ENCODE measurements around the gene AUH.
"Not testable (repeated sequence)": the region's sequence is repeated elsewhere in the genome, so short reads cannot be mapped to it uniquely, and the experiment has no call there.

The AUH gene

DNA sequence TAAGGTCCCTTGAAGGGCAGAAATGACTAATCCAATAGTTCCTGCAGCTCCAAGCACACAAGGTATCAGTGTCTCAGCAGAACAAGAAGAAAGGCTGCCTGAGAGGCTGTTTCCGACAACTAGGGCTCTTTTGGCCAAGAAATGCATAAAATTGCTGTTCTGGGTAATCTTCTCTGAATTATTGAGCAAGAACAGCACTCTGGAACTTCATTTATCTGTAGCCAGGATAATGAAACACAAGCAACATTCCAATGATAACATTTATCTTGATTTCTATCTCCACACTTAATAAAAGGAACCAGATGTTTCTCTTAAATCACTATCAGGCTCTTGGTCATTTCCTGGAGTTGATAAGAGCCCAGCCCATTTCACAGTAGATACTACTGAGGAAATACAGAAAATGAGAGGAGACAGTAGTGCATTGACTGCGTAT lies 17.0 kb upstream of the AUH start:
- peak in 1 of 5 experiments; percentile 24 for DNase-seq

DNA sequence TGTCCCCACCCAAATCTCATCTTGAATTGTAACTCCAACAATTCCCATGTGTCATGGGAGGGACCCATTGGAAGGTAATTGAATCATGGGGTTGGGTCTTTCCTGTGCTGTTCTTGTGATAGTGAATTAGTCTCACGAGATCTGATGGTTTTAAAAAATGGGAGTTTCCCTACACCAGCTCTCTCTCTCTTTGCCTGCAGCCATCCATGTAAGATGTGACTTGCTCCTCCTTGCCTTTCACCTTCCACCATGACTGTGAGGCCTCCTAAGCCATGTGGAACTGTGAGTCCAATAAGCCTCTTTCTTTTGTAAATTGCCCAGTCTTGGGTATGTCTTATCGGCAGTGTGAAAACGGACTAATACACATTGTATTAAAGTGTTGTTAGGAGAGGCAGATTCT lies 16.3 kb upstream of the AUH start:
- DNase-seq, result not testable (repeated sequence)

DNA sequence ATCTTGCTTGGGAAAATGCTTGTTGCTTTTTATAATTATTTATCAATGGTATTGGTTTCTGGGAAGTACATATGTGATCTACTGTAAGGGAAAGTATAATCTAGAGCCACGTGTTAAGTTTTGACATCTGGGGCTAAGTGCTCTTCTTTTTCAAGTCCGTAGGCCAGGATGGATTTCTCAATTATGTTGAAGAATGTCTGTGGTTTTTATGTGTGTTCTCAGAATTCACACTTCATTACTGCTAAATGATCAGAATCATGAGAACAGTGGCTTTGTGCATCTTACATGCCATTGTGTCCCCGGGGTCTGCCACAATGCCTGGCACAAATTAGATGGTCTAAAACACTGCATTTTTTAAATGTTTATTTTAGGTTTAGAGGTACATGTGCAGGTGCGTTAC lies 14.5 kb upstream of the AUH start:
- DNase-seq, result peak in 1 of 5 experiments; percentile 82

DNA sequence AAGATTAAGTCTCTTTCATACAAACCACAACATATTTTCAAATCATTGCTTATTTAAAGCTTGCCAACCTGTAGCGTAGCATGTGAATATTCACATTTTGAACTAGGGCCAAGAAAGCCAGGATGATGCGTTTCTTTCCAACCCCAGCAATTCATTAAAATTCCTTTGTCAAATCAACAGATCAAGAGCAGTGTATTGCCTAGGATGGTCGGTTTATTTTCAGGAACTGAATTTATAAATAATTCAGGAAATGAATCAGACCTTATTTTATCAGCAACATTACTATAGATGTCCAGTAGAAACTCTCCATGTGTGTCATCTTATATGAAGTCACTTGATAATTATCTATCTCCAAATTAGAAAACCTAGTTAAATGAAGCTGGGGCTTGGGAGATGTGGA lies 13.2 kb upstream of the AUH start:
- no peak for DNase-seq

DNA sequence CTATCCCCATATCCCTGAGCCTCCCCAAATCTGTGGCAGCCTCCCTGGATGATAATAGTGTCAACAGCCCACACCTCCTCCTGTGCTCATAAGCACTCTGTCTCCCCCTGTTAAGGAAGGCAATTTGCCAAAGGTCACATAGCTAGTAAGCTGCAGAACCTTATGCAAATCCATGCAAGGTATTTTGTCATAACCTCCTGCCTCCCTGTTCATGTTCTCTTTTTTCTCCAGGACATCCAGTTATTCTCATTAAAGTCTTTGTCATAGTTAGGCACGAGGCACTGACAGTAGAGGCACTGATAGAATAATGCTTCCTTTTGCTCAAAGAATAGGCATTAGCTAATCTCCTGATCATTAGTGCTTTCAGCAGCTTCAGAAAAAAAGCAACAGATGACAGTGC lies 10.2 kb upstream of the AUH start:
- DNase-seq, result no peak

DNA sequence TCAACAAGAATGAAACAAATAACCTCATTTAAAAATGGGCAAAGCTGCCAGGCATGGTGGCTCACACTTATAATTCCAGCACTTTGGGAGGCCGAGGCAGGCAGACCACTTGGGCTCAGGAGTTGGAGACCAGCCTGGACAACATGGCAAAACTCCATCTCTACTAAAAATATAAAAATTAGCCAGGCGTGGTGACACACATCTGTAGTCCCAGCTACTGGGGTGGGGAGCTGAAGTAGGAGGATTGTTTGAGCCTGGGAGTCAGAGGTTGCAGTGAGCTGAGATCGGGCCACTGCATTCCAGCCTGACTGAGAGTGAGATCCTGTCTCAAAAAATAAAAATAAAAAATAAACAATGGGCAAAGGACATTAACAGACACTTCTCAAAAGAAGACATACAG lies 8.3 kb upstream of the AUH start:
- not testable (repeated sequence) for DNase-seq

DNA sequence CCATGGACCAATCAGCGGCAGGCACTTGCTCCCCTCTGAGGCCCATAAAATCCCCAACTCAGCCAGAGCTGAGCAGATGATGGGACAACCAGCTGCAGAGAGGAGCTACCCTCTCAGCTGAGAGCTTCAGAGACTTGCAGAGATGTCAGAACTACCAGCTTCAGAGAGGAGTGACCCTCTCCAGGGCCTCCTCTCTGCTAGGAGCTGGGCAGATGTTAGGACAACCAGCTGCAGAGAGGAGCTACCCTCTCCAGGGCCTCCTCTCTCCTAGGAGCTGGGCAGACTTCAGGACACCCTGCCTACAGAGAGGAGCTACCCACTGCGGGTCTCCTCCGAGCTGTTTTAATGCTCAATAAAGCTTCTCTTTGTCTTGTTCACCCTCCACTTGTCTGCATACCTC lies 3.0 kb upstream of the AUH start:
- DNase-seq, result no peak

DNA sequence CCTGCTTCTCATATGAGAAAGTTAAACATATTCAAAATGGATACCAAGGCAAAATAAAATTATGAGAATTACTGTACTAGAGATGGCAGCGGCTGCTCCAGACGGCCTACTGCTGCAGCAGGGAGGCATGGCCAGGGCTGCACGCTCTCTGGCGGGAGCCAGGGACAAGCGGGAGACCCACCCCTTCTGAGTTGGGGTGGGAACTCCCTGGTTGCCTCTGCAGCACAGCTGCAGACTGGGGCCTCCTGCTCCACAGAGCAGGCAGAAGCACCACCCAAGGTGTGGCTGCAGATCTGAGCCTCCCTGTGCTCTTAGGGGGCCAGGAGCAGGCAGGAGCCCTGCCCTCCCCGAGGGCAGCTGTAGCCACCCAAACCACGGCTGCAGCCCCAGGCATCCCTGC lies 2.3 kb upstream of the AUH start:
- DNase-seq, result no peak

DNA sequence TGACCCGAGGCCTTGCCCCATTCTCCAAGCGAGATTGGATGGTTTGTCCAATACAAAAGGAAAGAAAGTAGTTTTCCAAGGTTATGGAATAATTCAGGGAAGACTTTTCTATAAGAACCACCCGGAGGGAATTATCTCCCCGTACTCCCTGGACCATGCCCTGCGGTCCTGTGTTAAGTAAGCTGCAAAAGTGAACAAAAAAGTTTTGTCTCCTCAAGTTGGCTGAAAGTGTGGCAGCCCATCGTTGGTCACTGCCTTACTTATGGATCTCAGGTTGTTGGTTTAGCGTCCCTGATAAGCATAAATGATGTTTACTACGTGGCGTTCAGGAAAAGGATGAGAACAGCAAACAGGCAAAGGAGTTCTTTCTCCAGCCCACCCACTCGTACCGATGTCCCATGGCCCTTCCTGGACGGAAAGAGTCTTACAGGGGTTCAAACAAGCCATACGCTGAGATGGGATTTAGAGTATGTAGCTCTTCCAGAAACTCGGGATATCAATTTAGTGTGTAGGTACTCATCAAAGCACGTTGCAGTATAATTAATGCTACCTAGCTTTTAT lies 413 bp upstream of the AUH start:
- DNase-seq, result no peak

DNA sequence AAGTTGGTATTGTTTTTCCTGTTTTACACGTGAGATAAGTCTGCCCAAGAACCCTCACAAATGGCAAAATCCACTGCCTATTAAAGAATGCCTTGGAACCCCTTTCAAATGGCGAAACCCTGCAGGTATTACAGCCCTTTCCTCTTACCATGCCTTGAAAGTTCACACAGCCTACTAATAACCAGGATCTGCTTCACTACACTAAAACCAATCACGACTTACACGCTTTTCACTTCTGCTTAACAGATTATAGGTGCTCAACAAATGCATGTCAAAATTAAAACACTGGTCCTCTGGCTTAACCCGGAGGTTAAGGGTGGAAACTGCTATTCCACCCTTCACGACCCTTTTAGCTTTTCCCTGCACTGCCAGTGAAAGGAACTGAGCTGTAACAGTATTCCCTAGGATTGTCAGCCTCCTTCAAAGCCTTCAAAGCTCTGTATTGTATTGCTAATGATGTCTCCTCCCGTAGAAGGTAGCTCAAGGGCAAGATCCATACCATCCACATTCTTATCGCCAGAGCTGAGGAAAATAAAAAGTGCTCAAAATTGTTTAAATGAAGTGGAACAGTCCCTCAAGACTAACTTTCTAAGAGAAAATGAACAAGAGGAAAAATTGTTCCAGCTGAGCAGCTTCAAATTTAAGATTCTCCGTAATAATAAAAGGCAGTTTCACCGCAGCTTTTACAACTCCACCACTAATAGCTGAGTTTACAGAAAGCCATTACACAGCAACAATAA lies 997 bp downstream of the AUH start:
- no peak for DNase-seq

DNA sequence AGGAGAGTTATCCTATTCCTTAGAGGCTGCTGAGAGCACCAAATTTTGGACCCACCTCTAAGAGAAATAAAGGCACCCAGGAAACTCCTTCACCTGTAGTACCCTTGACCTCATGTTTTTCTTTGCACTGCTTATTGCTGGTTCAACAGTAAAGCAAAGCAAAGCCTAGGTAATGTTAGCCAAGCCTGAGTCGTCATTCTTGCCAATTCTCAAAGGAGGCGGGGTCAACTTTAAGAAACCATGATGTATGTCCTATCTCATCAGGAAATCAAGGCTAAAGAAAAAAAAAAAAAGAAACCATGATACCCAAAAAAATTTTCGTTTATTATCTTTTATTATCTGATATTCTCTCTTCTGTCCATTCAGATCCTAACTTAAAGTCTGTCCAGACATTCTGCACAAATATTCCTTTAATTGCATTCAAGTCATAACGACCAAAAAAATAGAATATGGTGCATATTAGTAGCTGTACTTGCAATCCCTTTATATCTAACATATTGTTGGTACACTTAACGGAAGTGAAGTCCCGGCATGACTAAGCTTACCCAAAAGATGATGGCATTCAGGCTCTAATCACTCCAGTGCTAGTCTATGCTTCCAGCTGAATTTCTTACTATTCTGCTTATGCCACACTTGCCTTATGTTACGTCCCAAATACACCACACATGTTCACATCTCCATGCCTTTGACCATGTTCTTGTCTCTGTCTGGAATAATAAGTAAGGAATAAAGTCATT lies 1.8 kb downstream of the AUH start:
- peak in 1 of 5 experiments; percentile 90 for DNase-seq

DNA sequence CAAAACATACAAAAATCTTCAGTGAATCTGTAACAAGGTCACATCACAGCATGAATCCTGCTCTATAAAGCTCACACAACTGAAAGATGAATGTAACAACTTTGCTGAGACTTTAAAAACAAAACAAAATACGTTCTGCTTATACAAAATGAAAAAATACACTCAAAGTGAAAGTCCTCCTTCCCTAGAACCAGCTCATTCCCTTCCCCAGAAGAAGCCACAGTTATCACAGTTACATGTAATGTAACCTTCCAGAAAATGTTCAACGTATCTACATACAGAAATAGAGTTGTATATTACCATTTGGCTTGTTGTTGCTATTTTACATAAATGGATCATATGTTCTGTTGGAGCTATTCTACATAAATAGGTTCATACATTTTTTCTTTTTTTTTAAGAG lies 2.6 kb downstream of the AUH start:
- peak in 1 of 5 experiments; percentile 88 for DNase-seq

DNA sequence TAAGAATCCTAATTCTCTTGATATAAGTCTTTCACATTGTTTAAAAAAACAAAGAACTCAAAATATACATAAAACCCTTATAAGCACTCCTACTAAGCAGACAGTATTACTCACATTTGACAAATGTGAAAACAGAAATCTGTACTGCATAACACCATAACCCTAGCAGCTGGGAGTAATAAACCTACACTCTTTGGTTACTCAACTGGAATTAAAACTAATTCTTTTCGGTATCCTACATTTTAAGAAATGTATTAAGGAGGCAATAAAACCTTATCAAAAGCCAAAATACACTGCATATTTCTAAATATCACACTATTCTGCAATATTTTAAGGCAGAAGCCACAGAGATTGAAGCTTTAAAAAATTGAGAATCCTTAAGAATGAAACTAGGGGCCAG lies 6.8 kb downstream of the AUH start:
- DNase-seq, result no peak

DNA sequence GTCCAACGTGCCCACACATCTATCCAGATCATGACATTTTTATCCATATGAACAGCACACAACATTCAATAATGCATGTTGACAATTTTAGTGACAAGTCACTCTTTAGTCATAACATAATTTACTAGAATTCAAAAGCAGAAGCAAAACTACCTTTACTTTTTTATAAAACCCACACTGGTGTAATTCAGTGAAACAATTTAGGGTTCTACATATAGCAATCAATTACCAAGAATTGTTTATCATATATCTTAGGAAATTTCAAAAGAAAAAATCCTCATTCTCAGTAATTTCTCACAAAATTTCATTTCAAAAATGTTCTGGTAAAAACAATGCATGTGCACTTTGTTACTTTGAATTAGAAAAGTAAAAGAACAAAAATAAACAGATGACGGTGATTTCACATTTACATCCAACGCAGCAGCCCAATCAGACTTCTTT lies 12.6 kb downstream of the AUH start:
- DNase-seq, result peak in 1 of 5 experiments; percentile 86

DNA sequence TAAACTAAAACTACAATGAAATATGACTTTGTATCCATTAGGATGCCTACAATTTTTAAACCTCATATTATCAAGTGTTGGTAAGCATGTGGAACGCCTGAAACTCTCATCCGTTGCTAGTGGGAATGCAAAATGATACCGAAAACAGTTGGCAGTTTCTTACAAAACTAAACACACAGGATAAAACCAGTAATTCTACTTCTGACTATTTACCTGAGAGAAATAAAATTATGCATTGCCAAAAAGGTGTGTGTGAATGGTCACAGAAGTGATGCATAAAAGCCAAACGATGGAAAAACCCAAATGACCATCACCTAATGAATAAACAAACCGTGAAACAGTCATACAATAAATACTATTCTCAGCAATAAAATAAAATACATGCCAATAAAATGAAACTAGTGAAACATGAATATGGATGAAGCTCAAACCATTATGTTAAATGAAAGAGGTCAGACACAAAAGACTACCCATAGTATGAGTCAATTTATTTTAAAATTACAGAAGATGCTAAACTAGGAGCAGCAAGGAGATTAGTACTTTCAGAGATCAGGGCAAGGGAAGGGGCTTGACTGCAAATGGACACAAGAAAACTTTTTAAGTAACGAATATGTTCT lies 13.4 kb downstream of the AUH start:
- peak in 1 of 5 experiments; percentile 72 for DNase-seq

DNA sequence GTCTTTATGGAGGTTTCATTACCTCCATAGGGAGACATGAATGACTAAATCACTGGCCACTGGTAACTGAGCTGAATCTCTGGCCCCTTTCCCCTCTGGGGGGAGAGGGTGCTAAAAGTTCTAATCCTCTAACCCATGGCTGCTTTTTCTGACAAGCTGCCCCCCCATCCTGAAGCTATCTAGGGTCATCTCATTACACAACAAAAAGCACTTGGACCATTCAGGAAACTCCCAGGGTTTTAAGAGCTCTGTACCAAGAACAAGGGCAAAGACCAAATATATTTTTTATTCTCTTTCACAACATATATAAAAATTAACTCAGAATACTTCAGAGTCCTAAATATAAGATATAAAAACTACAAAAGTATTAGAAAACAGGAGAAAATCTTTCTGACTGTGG lies 14.3 kb downstream of the AUH start:
- no peak for DNase-seq

DNA sequence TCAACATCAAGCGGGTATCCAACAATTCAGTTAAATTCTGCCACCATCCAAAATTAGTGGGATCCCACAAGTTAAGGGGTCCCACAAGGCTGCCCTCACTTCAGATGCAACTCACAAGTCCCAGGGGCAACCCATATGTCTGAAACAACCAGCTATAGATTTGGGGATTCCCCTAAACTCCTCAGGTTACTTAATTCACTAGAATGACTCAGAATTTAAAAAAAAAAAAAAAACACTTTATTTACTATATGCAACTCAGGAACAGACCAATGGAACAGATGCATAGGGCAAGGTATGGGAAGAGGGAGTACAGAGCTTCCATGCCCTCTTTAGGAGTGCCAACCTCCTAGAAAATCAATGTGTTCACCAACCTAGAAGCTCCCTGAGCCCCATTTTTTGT lies 15.1 kb downstream of the AUH start:
- DNase-seq, result peak in 1 of 5 experiments; percentile 75

DNA sequence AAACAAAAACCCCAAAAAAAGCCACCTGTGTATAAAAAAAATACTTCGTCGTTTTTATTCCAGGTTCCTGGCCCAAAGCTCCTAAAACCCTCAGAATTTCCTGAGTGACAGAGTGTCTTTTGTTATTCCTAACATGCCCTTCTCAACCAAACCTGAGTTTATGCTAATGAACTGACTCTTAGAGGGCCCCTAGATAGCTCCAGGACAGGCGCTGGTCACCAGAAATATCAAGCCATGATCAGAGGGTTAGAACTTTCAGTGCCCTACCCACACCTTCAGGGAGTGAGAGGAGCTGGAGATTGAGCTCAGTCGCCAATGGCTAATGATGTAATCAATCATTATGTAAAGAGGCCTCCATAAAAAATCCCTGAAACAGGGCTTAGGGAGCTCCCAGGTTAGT lies 15.7 kb downstream of the AUH start:
- DNase-seq, result no peak

DNA sequence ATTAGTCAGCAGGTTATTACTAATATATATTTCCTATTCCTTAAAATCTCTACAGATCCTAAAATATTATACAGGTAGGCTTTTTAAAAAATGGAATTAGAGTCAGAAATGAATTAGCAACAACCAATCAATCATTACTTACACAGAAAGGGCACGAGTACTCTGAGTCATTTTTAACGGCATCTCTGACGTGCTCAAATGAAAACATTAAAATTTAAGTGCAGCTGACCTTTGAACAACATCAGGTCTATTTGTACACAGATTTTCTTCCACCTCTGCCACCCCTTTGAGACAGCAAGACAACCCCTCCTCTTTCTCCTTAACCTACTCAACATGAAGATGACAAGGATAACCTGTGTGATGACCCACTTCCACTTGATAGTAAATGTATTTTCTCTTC lies 19.1 kb downstream of the AUH start:
- no peak for DNase-seq

DNA sequence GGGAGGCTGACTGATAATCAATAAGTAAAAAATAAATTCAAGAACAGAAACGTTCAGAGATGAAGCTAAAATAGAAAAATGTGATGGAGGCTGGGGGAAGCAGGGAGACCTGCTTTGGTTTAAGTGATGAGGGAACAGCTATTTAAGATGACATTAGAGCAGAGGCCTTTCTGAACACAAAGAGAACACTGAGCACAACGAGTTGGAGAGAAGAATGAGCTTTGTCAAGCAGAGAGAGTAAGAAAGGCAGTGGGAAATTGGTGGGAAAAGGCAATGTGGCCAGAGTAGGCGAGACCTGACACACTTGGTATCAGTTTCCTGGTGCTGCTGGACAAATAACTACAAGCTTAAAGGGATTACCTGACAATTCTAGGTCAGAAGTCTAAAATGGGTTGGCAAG lies 20.0 kb downstream of the AUH start:
- no peak for DNase-seq

DNA sequence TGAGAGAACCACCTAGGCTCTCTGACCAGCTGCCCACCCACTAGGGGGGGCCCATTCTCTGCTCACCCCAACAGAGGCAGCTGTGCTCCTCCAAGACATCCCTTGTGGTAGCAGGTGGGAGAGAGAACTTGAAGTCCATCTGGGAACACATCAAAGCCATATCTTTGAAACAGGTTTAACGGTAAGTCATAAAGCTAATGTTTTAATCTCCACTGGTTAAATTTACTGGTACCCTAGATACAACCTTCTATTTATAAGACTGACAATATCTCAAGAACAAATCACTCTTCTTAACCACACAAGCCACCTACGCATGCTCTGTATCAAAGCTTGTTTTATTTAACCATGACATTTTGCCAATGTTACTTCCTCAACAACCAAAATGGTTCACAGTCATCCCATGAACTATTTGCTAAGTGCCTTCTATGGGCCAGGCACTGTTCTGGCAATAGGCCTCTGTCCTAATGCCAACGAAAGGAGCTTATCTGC lies 20.4 kb downstream of the AUH start:
- DNase-seq, result peak in 1 of 5 experiments; percentile 91

DNA sequence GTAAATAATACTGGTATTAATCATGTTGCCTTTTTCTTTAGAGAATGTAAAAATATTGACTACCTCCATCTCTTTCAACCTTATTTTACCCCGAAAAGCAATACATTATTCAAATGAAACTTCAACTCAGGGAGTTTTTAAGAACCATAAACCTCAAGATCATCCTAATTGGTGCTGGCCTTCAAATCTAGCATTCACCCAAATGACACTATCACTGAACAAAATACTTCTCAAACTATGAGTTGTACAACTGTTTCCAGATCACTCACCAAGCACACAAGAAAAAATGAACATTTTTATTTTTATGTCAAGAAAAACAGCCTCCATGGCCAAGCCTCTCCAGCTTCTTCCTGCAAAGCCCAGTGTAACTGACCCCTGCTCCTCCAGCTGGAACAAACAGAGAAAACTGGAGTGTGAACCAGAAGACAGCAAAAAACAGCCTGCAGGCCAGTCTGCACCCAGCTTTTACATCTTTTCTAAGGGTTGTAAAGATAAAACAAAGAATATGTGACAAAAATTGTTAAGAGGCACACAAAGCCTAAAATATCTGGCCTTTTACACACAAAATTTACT lies 21.2 kb downstream of the AUH start:
- peak in 1 of 5 experiments; percentile 58 for DNase-seq

DNA sequence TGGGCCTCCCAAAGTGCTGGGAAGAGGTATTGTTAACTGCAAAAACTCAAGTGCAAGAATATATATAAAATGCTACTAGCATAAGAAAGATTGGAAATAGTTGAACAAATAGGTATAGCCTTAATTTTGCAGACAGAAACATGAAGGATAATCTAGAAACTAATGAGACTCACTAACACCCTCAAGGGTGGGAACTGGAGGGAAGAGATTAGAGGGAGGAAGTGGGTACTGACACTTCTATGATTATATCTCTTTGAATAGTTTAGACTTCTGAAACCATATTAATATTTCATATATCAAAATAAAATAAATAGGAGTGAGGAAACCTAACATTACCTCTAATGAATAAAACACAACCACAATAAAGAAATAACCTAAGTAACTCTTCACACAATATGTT lies 23.0 kb downstream of the AUH start:
- peak in 1 of 5 experiments; percentile 31 for DNase-seq

Data from T-helper 2 cell (primary cell).